ENCODE data around the gene MUCL3. TPM values are rescaled to one million over a fixed set of nuclear protein-coding genes. Genes with fewer than 3 reads are reported as not detected.

Gene MUCL3
- total RNA-seq, 1 experiment from 2014 or later: 0.15 TPM

- POLR2A ChIA-PET: no interaction called here
- H3K4me3 ChIP-seq (replicated peaks in 1 of 2; ENCODE audit: low read depth in 1 of 2, low read length in 2 of 2): no peak overlapping the region
- TF ChIP-seq POLR2A (IDR thresholded peaks at IDR 0.05; ENCODE audit: borderline replicate concordance, extremely low read depth, insufficient read depth, insufficient read length) (no peak), REST (IDR thresholded peaks at IDR 0.05; ENCODE audit: low read depth) (no peak), ATF3 (IDR thresholded peaks at IDR 0.05) (no peak), SP1 (IDR thresholded peaks at IDR 0.05; ENCODE audit: low read depth) (no peak), JUND (IDR thresholded peaks at IDR 0.05) (no peak), SIN3A (IDR thresholded peaks at IDR 0.05; ENCODE audit: low read depth) (no peak), ZBTB33 (IDR thresholded peaks at IDR 0.05; ENCODE audit: extremely low read depth, insufficient replicate concordance, low read length) (no peak), ELF1 (IDR thresholded peaks at IDR 0.05; ENCODE audit: borderline replicate concordance, low read depth) (no peak), CBX3 (IDR thresholded peaks at IDR 0.05; ENCODE audit: low read depth) (no peak), RAD21 (IDR thresholded peaks at IDR 0.05; ENCODE audit: low read depth) (no peak), MAX (IDR thresholded peaks at IDR 0.05) (no peak), SRF (IDR thresholded peaks at IDR 0.05; ENCODE audit: low read depth) (no peak), EZH2 (IDR thresholded peaks at IDR 0.05) (no peak), ZFX (IDR thresholded peaks at IDR 0.05) (no peak)
- no peak overlapping the region for H3K9ac ChIP-seq (ENCODE audit: low read length)
- no peaks in the 10 kb centered on the region for H3K79me2 ChIP-seq (ENCODE audit: insufficient read depth, low read length)
- no peaks in the 10 kb centered on the region for H4K20me1 ChIP-seq (ENCODE audit: insufficient read depth)
- no peak overlapping the region for H3K27ac ChIP-seq (ENCODE audit: low read depth, low read length)
- H3K27me3 ChIP-seq (ENCODE audit: insufficient read depth, low read length): no peaks in the 10 kb centered on the region
- H3K4me1 ChIP-seq (ENCODE audit: control insufficient read depth in 1 of 2, insufficient read depth in 2 of 2, low read length in 2 of 2): no peaks in the 10 kb centered on the region
- H3K9me2 ChIP-seq (ENCODE audit: insufficient read depth): no peaks in the 10 kb centered on the region
- no peaks in the 10 kb centered on the region for H3K9me3 ChIP-seq (ENCODE audit: control insufficient read depth in 1 of 2, insufficient read depth in 1 of 2, low read depth in 1 of 2, low read length in 2 of 2)
- H2AFZ ChIP-seq (ENCODE audit: low read depth, low read length, poor library complexity, severe bottlenecking): no peak overlapping the region
- H3K36me3 ChIP-seq (ENCODE audit: control insufficient read depth in 1 of 2, insufficient read depth in 2 of 2, low read length in 2 of 2): no peaks in the 10 kb centered on the region
- no peak for DNase-seq (ENCODE audit: low read depth, low spot score)
- ATAC-seq: no peak
- RAD21 ChIA-PET (ENCODE audit: low non-redundant PET in 1 of 2, low total read pairs in 2 of 2, uncharacterized antibody in 2 of 2, unreplicated experiment in 2 of 2): no interaction called here
- intact Hi-C loops (cut with micrococcal nuclease): no loop called here
- CTCF ChIA-PET: no interaction called here
- BruUV-seq (replicated peaks): no TSS peak
- H3K4me2 ChIP-seq (ENCODE audit: low read length): no peak overlapping the region
Measured at GRCh38 chr6:30948811-30949210, 8.0 kb downstream of the MUCL3 start.
